Lung (tissue), 12 donors: ENCODE measurements around the gene NAV2. TPM values are rescaled to one million over a fixed set of nuclear protein-coding genes. Genes with fewer than 3 reads are reported as not detected.

Source experiments
- ATAC-seq: fragments of 200-7000 bp; cut with Tn5 transposase; one replicate; pipeline ENCODE4 v1.9.1; 2020; ENCODE audit warnings: moderate number of reproducible peaks; ENCODE audit not compliant: insufficient read depth, low FRiP score
- DNase-seq, 3 donors: peaks; one replicate each; pipeline ENCODE4 v3.0.0-alpha.2; 2013 to 2017
- H3K27ac ChIP-seq, 2 donors: one replicate each; pipeline ENCODE4 v1.5.1; 2013; ENCODE audit warnings: mild to moderate bottlenecking in 2 of 2, moderate library complexity in 2 of 2, control low read depth in 1 of 2, inconsistent platforms in 1 of 2, low read depth in 1 of 2, low read length in 1 of 2
- H3K27me3 ChIP-seq, 3 donors: one replicate each; pipeline ENCODE4 v1.5.1; 2013; ENCODE audit warnings: low read length in 2 of 3; ENCODE audit not compliant: control insufficient read depth in 3 of 3, insufficient read depth in 3 of 3
- H3K36me3 ChIP-seq, 4 donors: one replicate each; pipeline ENCODE4 v1.5.1; 2013; ENCODE audit warnings: low read length in 4 of 4, mild to moderate bottlenecking in 1 of 4, moderate library complexity in 1 of 4; ENCODE audit not compliant: control insufficient read depth in 4 of 4, insufficient read depth in 4 of 4
- H3K4me1 ChIP-seq, 5 donors: one replicate each; pipeline ENCODE4 v1.5.1; 2013; ENCODE audit warnings: low read length in 5 of 5, mild to moderate bottlenecking in 2 of 5, moderate library complexity in 1 of 5; ENCODE audit not compliant: control insufficient read depth in 5 of 5, insufficient read depth in 5 of 5
- H3K4me3 ChIP-seq: one replicate; pipeline ENCODE4 v1.5.1; 2013; ENCODE audit warnings: mild to moderate bottlenecking, control low read depth, moderate library complexity
- H3K9ac ChIP-seq, 2 donors: one replicate each; pipeline ENCODE4 v1.5.1; 2013; ENCODE audit warnings: low read length in 2 of 2, control low read depth in 1 of 2; ENCODE audit not compliant: insufficient read depth in 1 of 2
- H3K9me3 ChIP-seq, 4 donors: one replicate each; pipeline ENCODE4 v1.5.1; 2013; ENCODE audit warnings: low read length in 3 of 4, mild to moderate bottlenecking in 1 of 4, moderate library complexity in 1 of 4; ENCODE audit not compliant: control insufficient read depth in 4 of 4, insufficient read depth in 3 of 4
- CTCF ChIP-seq: IDR thresholded peaks from 2 replicates; pipeline ENCODE4 v1.5.1; 2012; ENCODE audit warnings: mild to moderate bottlenecking; ENCODE audit errors: control extremely low read depth, extremely low read depth
- WGBS, 2 donors: extraction: QIAGEN DNeasy Blood & Tissue Kit; methylation state at CpG; one replicate each; pipeline ENCODE4 v1.1.7; 2013; 5-methylcytosine and 5-hydroxymethylcytosine counted together
- polyA plus RNA-seq, 2 donors: library from polyadenylated mRNA; stranded (reverse); fragments of 200-250 nt; gene quantifications; one replicate each; pipeline ENCODE4 v1.2.1, GENCODE V29; 2013
- total RNA-seq, 2 donors: library from RNA; depleted of rRNA in 1 of 2; stranded (reverse); fragments of >200 nt in 1 of 2; gene quantifications; one replicate each; pipeline ENCODE4 v1.2.1, GENCODE V29; 2014 to 2021
- donor health status: control.
- donor health status: control.
- donor health status: Bipolar disorder and iron deficiency.
- donor health status: healthy.
- donor health status: DM: yes; HTN: yes; CAD: no.

Gene NAV2
- total and polyA plus RNA-seq, 4 donors, result 6.8 to 47.9 (median 20.2) TPM

- no peak for TF ChIP-seq CTCF
- H3K9me3 ChIP-seq, result peaks cover 0 to 3% (median 0%) of the 10 kb centered on the region in 4 donors
- DNase-seq (no peak), ATAC-seq (no peak)
- H3K27ac ChIP-seq, result no peak overlapping the region
- H3K36me3 ChIP-seq, result peaks cover 15 to 46% (median 23%) of the 10 kb centered on the region in 4 donors
- no peak overlapping the region for H3K9ac ChIP-seq
- no peak overlapping the region for H3K4me3 ChIP-seq
- H3K4me1 ChIP-seq, result no peaks in the 10 kb centered on the region
- WGBS, 2 donors, result 94 to 97% methylated on average over 10 of the region's 10 CpGs
- H3K27me3 ChIP-seq, result no peaks in the 10 kb centered on the region
Observed at GRCh38 chr11:20105427-20105826, 392.8 kb downstream of the NAV2 start.

- Histone ChIP-seq H3K9ac (no peak overlapping the region), H3K4me1 (peaks cover 0 to 3% (median 0%) of the 10 kb centered on the region in 5 donors), H3K9me3 (peaks cover 0 to 3% (median 0%) of the 10 kb centered on the region in 4 donors), H3K4me3 (no peak overlapping the region), H3K27ac (no peak overlapping the region), H3K36me3 (peaks cover 3 to 23% (median 13%) of the 10 kb centered on the region in 4 donors), H3K27me3 (no peaks in the 10 kb centered on the region)
- ATAC-seq (no peak), DNase-seq (no peak)
- no peak for TF ChIP-seq CTCF
- WGBS, 2 donors, result 94 to 95% methylated on average over 9 of the region's 9 CpGs
Observed at GRCh38 chr11:20109731-20110445, 397.3 kb downstream of the NAV2 start.

DNA sequence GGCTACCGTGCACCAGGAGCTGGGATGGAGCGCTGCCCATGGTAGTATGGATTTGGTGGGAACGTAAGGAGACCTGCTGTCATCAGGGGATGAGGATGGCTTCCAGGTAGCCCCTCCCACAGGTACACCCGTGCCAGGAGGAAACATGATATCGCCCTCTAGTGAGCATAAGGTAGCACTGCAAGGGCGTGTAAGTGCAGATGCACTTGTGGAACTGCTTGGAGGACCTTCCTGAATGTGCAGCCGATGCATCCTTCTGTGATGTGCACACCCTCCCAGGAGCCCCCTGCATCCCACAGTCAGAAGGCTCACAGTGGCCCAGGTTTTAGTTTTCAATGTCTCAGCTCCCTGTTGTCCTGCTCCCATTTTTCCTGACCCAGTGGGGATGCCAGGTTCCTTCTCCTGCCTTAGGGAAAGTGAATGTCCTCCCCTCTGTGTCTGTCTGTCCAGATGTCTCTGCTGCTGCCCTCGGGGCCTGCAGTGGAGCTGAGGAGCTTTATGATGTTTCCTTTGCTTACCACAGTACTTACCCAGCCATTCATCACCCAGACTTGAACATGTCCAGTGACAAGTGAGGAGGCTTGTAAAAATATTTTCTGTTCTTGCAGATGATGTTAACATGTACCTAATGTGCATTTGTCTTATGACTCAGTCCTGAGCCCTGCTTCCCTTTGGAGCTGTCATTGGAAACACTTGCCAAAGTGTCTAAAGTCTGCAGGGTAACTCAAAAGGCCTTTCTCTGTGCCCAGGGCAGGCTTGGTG lies 398.5 kb downstream of the NAV2 start:
- Histone ChIP-seq H3K4me1 (peaks cover 0 to 3% (median 0%) of the 10 kb centered on the region in 5 donors), H3K4me3 (no peak overlapping the region), H3K27ac (peak overlapping the region in 1 of 2 donors; percentile 83), H3K9me3 (peaks cover 0 to 3% (median 0%) of the 10 kb centered on the region in 4 donors), H3K27me3 (no peaks in the 10 kb centered on the region), H3K9ac (no peak overlapping the region), H3K36me3 (peaks cover 3 to 18% (median 10%) of the 10 kb centered on the region in 4 donors)
- DNase-seq, result peak; percentile 22 to 38 (median 34)
- 21 to 25% methylated on average over 8 of the region's 8 CpGs for WGBS, 2 donors
- ATAC-seq, result no peak
- peak; percentile 23 for TF ChIP-seq CTCF
